Right lobe of liver (tissue), 6 donors: ENCODE measurements around the gene FRMD4A. TPM values are rescaled to one million over a fixed set of nuclear protein-coding genes. Genes with fewer than 3 reads are reported as not detected.
A peak's percentile ranks its signal among the peaks of the same experiment; 100 is the strongest.

Source experiments
- ATAC-seq, 4 donors: fragments of 200-7000 bp; cut with Tn5 transposase; one replicate each; pipeline ENCODE4 v1.9.1; 2020; ENCODE audit warnings: mild to moderate bottlenecking in 4 of 4, moderate library complexity in 4 of 4
- DNase-seq, 3 donors: peaks; one replicate each; pipeline ENCODE4 v3.0.0-alpha.2; 2020
- H3K27ac ChIP-seq, 3 donors: fragments of 200-600 bp; one replicate each; pipeline ENCODE4 v1.8.0; 2022
- H3K27me3 ChIP-seq, 2 donors: fragments of 200-600 bp; one replicate each; pipeline ENCODE4 v1.8.0; 2022
- H3K36me3 ChIP-seq, 4 donors: fragments of 200-600 bp; sonication (generic) in 1 of 4; one replicate each; pipeline versions ENCODE4 v1.5.1 to v1.8.0; 2017 to 2022; ENCODE audit warnings: control low read depth in 1 of 4
- H3K4me1 ChIP-seq, 4 donors: fragments of 200-600 bp; sonication (generic) in 1 of 4; one replicate each; pipeline versions ENCODE4 v1.5.1 to v1.8.0; 2017 to 2022; ENCODE audit warnings: control low read depth in 1 of 4
- H3K4me3 ChIP-seq, 3 donors: fragments of 200-600 bp; one replicate each; pipeline ENCODE4 v1.8.0; 2022
- H3K9me3 ChIP-seq, 4 donors: fragments of 200-600 bp; sonication (generic) in 1 of 4; one replicate each; pipeline versions ENCODE4 v1.5.1 to v1.8.0; 2017 to 2022; ENCODE audit warnings: control low read depth in 1 of 4
- CTCF ChIP-seq, 4 donors: fragments of 200-600 bp in 3 of 4; fragments of 450-650 bp in 1 of 4; IDR thresholded peaks; one replicate each; pipeline versions ENCODE4 v1.5.1 to v1.8.0; 2016 to 2022; ENCODE audit warnings: antibody characterized with exemption in 4 of 4, mild to moderate bottlenecking in 2 of 4
- POLR2A ChIP-seq: fragments of 450-650 bp; IDR thresholded peaks from one replicate; pipeline ENCODE4 v1.6.1; 2017; ENCODE audit warnings: antibody characterized with exemption, mild to moderate bottlenecking
- whole genome bisulfite sequencing: methylation state at CpG from one replicate; pipeline ENCODE4 v1.1.6; 2018; ENCODE audit warnings: low coverage, low lambda C conversion rate; ENCODE audit not compliant: insufficient coverage; ENCODE audit errors: missing lambda C conversion rate; 5-methylcytosine and 5-hydroxymethylcytosine counted together
- intact Hi-C, 2 donors: fragments of 100-400 bp; cut with DNase I; formaldehyde crosslinking; loops; one replicate each; pipeline versions ENCODE4 v1.11.2 to v1.14.1; 2022
- total RNA-seq, 6 experiments: library from RNA; depleted of rRNA in 2 of 6; stranded (reverse); fragments of >200 nt in 2 of 6; fragmentation: NEBNext Ultra II Directional in 3 of 6; extraction: Animal tissue kit (Norgen Biotek cat#: 25700) in 3 of 6; gene quantifications; one replicate each; pipeline versions ENCODE4 v1.1.0 to v1.2.4, GENCODE V29; 2016 to 2023
- donor health status: DM: no; HTN: yes; CAD: no.
- donor health status: DM: no; HTN: no; CAD: no.
- donor health status: DM: no; HTN: no; CAD: no.
- donor health status: DM: no; HTN: yes; CAD: no.
- donor health status: DM: no; HTN: yes; CAD: no.

Gene FRMD4A
- total RNA-seq, 6 experiments from 2014 or later = 8.4 to 22.8 (median 13.3) TPM

- no peak overlapping the region for H3K27ac ChIP-seq
- TF ChIP-seq CTCF (IDR thresholded peaks at IDR 0.05) = no peak
- no peak for TF ChIP-seq POLR2A
- H3K9me3 ChIP-seq = no peaks in the 10 kb centered on the region
- no peaks in the 10 kb centered on the region for H3K36me3 ChIP-seq
- H3K4me1 ChIP-seq = no peaks in the 10 kb centered on the region
- no peak overlapping the region for H3K4me3 ChIP-seq
- intact Hi-C loops = no loop called here
- no peak for DNase-seq
- no peaks in the 10 kb centered on the region for H3K27me3 ChIP-seq
- 50% methylated on average over 3 of the region's 6 CpGs for WGBS
- ATAC-seq = no peak
Measured at GRCh38 chr10:13907570-13907969, 423.2 kb downstream of the FRMD4A start.

- Histone ChIP-seq H3K36me3 (no peaks in the 10 kb centered on the region), H3K4me1 (no peaks in the 10 kb centered on the region), H3K4me3 (no peak overlapping the region), H3K27me3 (no peaks in the 10 kb centered on the region), H3K27ac (no peak overlapping the region), H3K9me3 (no peaks in the 10 kb centered on the region)
- DNase-seq (no peak), ATAC-seq (no peak)
- 88% methylated on average over 1 of the region's 1 CpG for WGBS
- intact Hi-C loops = no loop called here
- no peak for TF ChIP-seq POLR2A
- TF ChIP-seq CTCF (IDR thresholded peaks at IDR 0.05) = no peak
Measured at GRCh38 chr10:13905281-13905680, 425.4 kb downstream of the FRMD4A start.

GRCh38 chr10:13904064-13904463 is 426.7 kb downstream of the FRMD4A start:
- 63% methylated on average over 16 of the region's 16 CpGs for WGBS
- intact Hi-C loops = no loop called here
- no peak overlapping the region for H3K4me3 ChIP-seq
- H3K27me3 ChIP-seq = no peaks in the 10 kb centered on the region
- no peaks in the 10 kb centered on the region for H3K36me3 ChIP-seq
- ATAC-seq (peak; percentile 65 to 84 (median 78)), DNase-seq (peak in 1 of 3 donors; percentile 47)
- no peak for TF ChIP-seq CTCF (IDR thresholded peaks at IDR 0.05)
- TF ChIP-seq POLR2A = no peak
- H3K4me1 ChIP-seq = no peaks in the 10 kb centered on the region
- no peak overlapping the region for H3K27ac ChIP-seq
- no peaks in the 10 kb centered on the region for H3K9me3 ChIP-seq

GRCh38 chr10:13902868-13903587 is 427.7 kb downstream of the FRMD4A start:
- H3K4me1 ChIP-seq = no peaks in the 10 kb centered on the region
- DNase-seq (no peak), ATAC-seq (no peak)
- 68% methylated on average over 6 of the region's 6 CpGs for WGBS
- no peaks in the 10 kb centered on the region for H3K27me3 ChIP-seq
- no peak overlapping the region for H3K27ac ChIP-seq
- H3K9me3 ChIP-seq = no peaks in the 10 kb centered on the region
- no peak for TF ChIP-seq CTCF (IDR thresholded peaks at IDR 0.05)
- no peak for TF ChIP-seq POLR2A
- H3K4me3 ChIP-seq = no peak overlapping the region
- no peaks in the 10 kb centered on the region for H3K36me3 ChIP-seq
- intact Hi-C loops = no loop called here
